Measurements from ENCODE around the gene TCF4.

- TF ChIP-seq EZH2 (IDR thresholded peaks at IDR 0.05) (no peak), CTCF (IDR thresholded peaks at IDR 0.05 in 2 of 3, conservative IDR thresholded peaks at IDR 0.05 in 1 of 3; ENCODE audit: borderline replicate concordance in 1 of 3, insufficient read depth in 1 of 3, low read depth in 2 of 3, low read length in 2 of 3) (no peak), JUND (IDR thresholded peaks at IDR 0.05) (no peak), EGR1 (IDR thresholded peaks at IDR 0.05; ENCODE audit: low read depth) (no peak), POLR2AphosphoS5 (IDR thresholded peaks at IDR 0.05; ENCODE audit: low read depth, low read length) (no peak)
These were observed 148.9 kb downstream of the TCF4 start for GRCh38 chr18:55439056-55439455.
